ENCODE data around the gene RTP3. TPM values are rescaled to one million over a fixed set of nuclear protein-coding genes. Genes with fewer than 3 reads are reported as not detected.

Gene RTP3
- polyA plus RNA-seq, 2 of the 4 experiments (the other 2 are of a cell fraction): not detected

DNA sequence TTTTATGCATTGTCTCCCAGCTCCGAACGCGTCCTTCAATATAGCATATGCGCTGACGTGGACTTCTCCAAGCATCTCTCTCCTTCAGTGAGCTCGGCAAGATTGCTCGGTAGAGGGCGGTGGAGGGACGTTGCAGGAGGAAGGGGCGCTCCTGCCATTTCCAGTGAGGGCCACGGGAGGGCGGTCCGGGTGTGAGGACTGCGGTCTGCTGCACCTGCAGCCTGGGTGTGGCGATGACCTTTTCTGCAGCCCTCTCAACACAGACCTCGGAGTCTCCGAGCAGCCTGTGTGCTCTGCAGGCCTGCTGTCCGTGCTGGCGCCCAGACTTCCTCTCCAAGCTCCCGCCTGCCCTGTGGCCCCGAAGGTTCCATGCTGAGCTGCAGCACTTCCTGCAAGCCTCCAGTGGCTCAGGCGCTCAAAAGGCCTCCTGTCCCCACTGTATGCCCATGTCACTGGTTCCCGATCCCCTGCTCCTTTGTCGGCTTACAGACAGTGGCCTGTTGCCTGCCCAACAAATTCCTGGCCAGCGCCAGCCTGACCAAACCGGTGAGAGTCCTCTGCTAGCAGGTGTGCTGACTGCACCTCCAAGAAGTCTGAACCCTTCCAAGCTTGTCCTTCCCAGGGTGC lies 8.9 kb upstream of the RTP3 start:
- DNase-seq (ENCODE audit: low read depth in 1 of 2, low spot score in 1 of 2) (peak; percentile 84 to 86), ATAC-seq (peak; percentile 97 to 99), FAIRE-seq (no peak)
- POLR2A ChIA-PET: interaction anchor here (0.6 kb wide), 1 partner anchor 141 kb away, joined by 3 read pairs; no protein-coding TSS in a partner anchor
- TF ChIP-seq, protein P1, sequence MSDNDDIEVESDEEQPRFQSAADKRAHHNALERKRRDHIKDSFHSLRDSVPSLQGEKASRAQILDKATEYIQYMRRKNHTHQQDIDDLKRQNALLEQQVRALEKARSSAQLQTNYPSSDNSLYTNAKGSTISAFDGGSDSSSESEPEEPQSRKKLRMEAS (IDR thresholded peaks at IDR 0.05): peak; percentile 39; the same call in 1 of the 2 replicates
- TF ChIP-seq RAD21 (conservative IDR thresholded peaks at IDR 0.05 in 1 of 2, IDR thresholded peaks at IDR 0.05 in 1 of 2): peak; percentile 91 to 94
- TF ChIP-seq, protein P2, sequence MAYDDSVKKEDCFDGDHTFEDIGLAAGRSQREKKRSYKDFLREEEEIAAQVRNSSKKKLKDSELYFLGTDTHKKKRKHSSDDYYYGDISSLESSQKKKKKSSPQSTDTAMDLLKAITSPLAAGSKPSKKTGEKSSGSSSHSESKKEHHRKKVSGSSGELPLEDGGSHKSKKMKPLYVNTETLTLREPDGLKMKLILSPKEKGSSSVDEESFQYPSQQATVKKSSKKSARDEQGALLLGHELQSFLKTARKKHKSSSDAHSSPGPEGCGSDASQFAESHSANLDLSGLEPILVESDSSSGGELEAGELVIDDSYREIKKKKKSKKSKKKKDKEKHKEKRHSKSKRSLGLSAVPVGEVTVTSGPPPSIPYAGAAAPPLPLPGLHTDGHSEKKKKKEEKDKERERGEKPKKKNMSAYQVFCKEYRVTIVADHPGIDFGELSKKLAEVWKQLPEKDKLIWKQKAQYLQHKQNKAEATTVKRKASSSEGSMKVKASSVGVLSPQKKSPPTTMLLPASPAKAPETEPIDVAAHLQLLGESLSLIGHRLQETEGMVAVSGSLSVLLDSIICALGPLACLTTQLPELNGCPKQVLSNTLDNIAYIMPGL (CRISPR knock-in tag; IDR thresholded peaks at IDR 0.05; ENCODE audit: borderline replicate concordance): no peak
- no peak for TF ChIP-seq ZNF302 (CRISPR knock-in tag; IDR thresholded peaks at IDR 0.05)
- TF ChIP-seq, protein P3, sequence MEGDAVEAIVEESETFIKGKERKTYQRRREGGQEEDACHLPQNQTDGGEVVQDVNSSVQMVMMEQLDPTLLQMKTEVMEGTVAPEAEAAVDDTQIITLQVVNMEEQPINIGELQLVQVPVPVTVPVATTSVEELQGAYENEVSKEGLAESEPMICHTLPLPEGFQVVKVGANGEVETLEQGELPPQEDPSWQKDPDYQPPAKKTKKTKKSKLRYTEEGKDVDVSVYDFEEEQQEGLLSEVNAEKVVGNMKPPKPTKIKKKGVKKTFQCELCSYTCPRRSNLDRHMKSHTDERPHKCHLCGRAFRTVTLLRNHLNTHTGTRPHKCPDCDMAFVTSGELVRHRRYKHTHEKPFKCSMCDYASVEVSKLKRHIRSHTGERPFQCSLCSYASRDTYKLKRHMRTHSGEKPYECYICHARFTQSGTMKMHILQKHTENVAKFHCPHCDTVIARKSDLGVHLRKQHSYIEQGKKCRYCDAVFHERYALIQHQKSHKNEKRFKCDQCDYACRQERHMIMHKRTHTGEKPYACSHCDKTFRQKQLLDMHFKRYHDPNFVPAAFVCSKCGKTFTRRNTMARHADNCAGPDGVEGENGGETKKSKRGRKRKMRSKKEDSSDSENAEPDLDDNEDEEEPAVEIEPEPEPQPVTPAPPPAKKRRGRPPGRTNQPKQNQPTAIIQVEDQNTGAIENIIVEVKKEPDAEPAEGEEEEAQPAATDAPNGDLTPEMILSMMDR (IDR thresholded peaks at IDR 0.05): peak; percentile 90
- TF ChIP-seq SMC3 (IDR thresholded peaks at IDR 0.05): peak; percentile 93
- Histone ChIP-seq H3K4me3 (no peak overlapping the region), H3K27ac (no peak overlapping the region), H3K4me1 (no peaks in the 10 kb centered on the region), H3K9me3 (no peaks in the 10 kb centered on the region), H3K4me2 (peak overlapping the region; percentile 70)
- CTCF ChIA-PET: interaction anchor here (0.6 to 7.0 kb wide), 48 partner anchors 8 to 1468 kb away, joined by 3 to 100 read pairs (median 5); partner anchors contain the start of genes ALS2CL, LRRC2 and RTP3
- WGBS (ENCODE audit: missing lambda C conversion rate): 24% methylated on average over 6 of the region's 26 CpGs

GRCh38 chr3:46489381-46489780 lies 8.4 kb upstream of the RTP3 start:
- POLR2A ChIA-PET: no interaction called here
- H3K4me3 ChIP-seq: no peak overlapping the region
- no peak for DNase-seq (ENCODE audit: low read depth in 1 of 2, low spot score in 1 of 2)
- no peak for ATAC-seq
- H3K27ac ChIP-seq: no peak overlapping the region
- CTCF ChIA-PET: interaction anchor here (0.6 to 7.0 kb wide), 39 partner anchors 9 to 1467 kb away, joined by 3 to 100 read pairs (median 6); partner anchors contain the start of genes ALS2CL, LRRC2 and RTP3
- H3K4me2 ChIP-seq: no peak overlapping the region
- TF ChIP-seq POLR2A (IDR thresholded peaks at IDR 0.05; ENCODE audit: low read length): no peak
- TF ChIP-seq E2F6 (IDR thresholded peaks at IDR 0.05; ENCODE audit: borderline replicate concordance, low read depth): no peak
- TF ChIP-seq EP300 (IDR thresholded peaks at IDR 0.05): no peak
- TF ChIP-seq, protein P4, sequence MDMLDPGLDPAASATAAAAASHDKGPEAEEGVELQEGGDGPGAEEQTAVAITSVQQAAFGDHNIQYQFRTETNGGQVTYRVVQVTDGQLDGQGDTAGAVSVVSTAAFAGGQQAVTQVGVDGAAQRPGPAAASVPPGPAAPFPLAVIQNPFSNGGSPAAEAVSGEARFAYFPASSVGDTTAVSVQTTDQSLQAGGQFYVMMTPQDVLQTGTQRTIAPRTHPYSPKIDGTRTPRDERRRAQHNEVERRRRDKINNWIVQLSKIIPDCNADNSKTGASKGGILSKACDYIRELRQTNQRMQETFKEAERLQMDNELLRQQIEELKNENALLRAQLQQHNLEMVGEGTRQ (IDR thresholded peaks at IDR 0.05): no peak
- no peaks in the 10 kb centered on the region for H3K4me1 ChIP-seq
- no peak for FAIRE-seq
- 0% methylated on average over 2 of the region's 4 CpGs for WGBS (ENCODE audit: missing lambda C conversion rate)
- no peaks in the 10 kb centered on the region for H3K9me3 ChIP-seq

DNA sequence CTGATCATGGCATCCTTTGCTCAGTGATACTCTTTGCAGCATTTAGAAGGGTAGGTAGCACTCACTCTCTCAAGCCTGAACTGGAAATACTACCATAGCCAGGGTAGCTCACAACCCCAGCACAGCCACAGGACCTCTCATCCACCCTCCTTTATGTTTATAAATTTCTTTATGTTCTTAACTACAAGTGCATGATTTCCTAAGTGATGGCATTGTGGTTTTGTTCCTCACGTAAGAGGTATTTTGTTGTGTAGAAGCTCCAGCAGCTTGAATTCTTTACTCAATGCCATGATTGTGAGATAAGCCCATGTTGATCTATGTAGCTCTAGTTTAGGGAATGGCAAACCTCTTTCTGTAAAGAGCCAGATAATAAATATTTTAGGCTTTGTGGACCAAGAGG lies 7.9 kb upstream of the RTP3 start:
- no peak overlapping the region for H3K4me2 ChIP-seq
- FAIRE-seq: no peak
- TF ChIP-seq HOXB13 (CRISPR knock-in tag; IDR thresholded peaks at IDR 0.05; ENCODE audit: low read depth) (no peak), SREBF2 (IDR thresholded peaks at IDR 0.05) (no peak)
- WGBS (ENCODE audit: missing lambda C conversion rate): 64% methylated on average over 1 of the region's 1 CpG
- H3K9me3 ChIP-seq: no peaks in the 10 kb centered on the region
- ChIA-PET CTCF (interaction anchor here (0.7 to 7.0 kb wide), 23 partner anchors 9 to 411 kb away, joined by 3 to 100 read pairs (median 10); partner anchors contain the start of genes ALS2CL and LRRC2), POLR2A (no interaction called here)
- no peaks in the 10 kb centered on the region for H3K4me1 ChIP-seq
- H3K4me3 ChIP-seq: no peak overlapping the region
- no peak overlapping the region for H3K27ac ChIP-seq
- ATAC-seq: no peak
- DNase-seq (ENCODE audit: low read depth in 1 of 2, low spot score in 1 of 2): no peak

Measured in A549 (cell line).